ENCODE measurements around the gene TAS2R10.

The TAS2R10 gene

GRCh38 chr12:10801741-10802140 lies 24.4 kb downstream of the TAS2R10 start:
- no peak for TF ChIP-seq USF1 (IDR thresholded peaks at IDR 0.05)
- TF ChIP-seq TCF12 (IDR thresholded peaks at IDR 0.05; ENCODE audit: low read depth) = no peak
- TF ChIP-seq, protein P1, sequence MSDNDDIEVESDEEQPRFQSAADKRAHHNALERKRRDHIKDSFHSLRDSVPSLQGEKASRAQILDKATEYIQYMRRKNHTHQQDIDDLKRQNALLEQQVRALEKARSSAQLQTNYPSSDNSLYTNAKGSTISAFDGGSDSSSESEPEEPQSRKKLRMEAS (IDR thresholded peaks at IDR 0.05) = no peak
- TF ChIP-seq ZBTB7A (IDR thresholded peaks at IDR 0.05; ENCODE audit: low read depth) = no peak
- TF ChIP-seq EP300 (IDR thresholded peaks at IDR 0.05; ENCODE audit: borderline replicate concordance) = no peak
- no peak for TF ChIP-seq REST (IDR thresholded peaks at IDR 0.05; ENCODE audit: low read depth)
- TF ChIP-seq NFIC (IDR thresholded peaks at IDR 0.05) = no peak
- TF ChIP-seq TAF1 (IDR thresholded peaks at IDR 0.05; ENCODE audit: low read depth) = no peak
- TF ChIP-seq FOXM1 (IDR thresholded peaks at IDR 0.05; ENCODE audit: borderline replicate concordance, low read depth) = no peak
- no peak for TF ChIP-seq EGR1 (IDR thresholded peaks at IDR 0.05)

DNA sequence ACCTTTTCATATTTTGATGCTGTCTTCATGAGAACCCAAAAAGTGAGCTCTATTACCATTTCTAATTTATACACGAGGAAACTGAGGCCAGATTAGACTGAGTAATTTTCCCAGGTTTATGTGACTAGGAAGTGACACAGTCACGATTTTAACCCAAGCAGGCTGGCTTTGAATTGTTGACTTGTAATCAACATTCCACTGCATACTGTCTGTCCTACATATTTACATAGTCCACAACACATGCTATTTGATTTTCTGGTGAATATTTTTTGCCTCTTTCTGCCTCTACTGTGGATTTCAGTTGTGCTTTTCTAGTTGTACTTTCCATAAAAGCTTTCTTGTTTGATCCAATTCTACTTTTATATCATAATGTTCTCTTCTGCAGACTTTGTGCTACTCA lies 31.9 kb downstream of the TAS2R10 start:
- TF ChIP-seq EGR1 (IDR thresholded peaks at IDR 0.05) (no peak), CREB1 (IDR thresholded peaks at IDR 0.05; ENCODE audit: low read depth) (no peak), USF1 (IDR thresholded peaks at IDR 0.05) (no peak), RAD21 (IDR thresholded peaks at IDR 0.05; ENCODE audit: low read depth) (no peak), ZBTB7A (IDR thresholded peaks at IDR 0.05; ENCODE audit: low read depth) (no peak), REST (IDR thresholded peaks at IDR 0.05; ENCODE audit: low read depth) (no peak), TEAD4 (IDR thresholded peaks at IDR 0.05) (no peak)
- TF ChIP-seq, protein P1 (IDR thresholded peaks at IDR 0.05) = no peak

- TF ChIP-seq CEBPB (IDR thresholded peaks at IDR 0.05) (peak; percentile 54; the same call in 1 of the 2 replicates), TAF1 (IDR thresholded peaks at IDR 0.05; ENCODE audit: low read depth) (no peak)
Observed at GRCh38 chr12:10783252-10783651, 42.9 kb downstream of the TAS2R10 start.

DNA sequence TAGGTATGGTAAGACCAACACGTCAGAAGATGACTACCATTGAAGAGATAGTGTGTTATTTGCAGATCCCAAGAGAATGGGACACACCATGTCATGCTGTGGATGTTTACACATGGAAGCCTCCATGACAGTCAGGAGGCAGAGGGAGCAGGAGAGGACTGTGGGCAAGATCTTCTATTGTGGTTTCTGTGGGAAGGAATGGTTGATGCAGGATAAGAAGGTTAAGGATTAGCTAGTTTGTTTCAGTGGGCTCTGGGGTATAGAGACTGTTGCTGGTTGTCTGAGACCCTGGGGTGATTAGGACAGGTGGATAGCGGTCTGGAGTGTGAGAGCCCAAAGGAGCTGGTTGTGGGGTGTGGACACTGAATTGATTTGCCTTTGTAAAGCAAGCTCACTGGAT lies 47.1 kb downstream of the TAS2R10 start:
- no peak for TF ChIP-seq CEBPB (IDR thresholded peaks at IDR 0.05)
- no peak for TF ChIP-seq TAF1 (IDR thresholded peaks at IDR 0.05; ENCODE audit: low read depth)
- no peak for TF ChIP-seq TEAD4 (IDR thresholded peaks at IDR 0.05)
- TF ChIP-seq FOXM1 (IDR thresholded peaks at IDR 0.05; ENCODE audit: borderline replicate concordance, low read depth) = no peak
- no peak for TF ChIP-seq NFIC (IDR thresholded peaks at IDR 0.05)
- TF ChIP-seq YY1 (IDR thresholded peaks at IDR 0.05; ENCODE audit: low read depth) = no peak
- TF ChIP-seq, protein P1 (IDR thresholded peaks at IDR 0.05) = no peak
- no peak for TF ChIP-seq RAD21 (IDR thresholded peaks at IDR 0.05; ENCODE audit: low read depth)
- no peak for TF ChIP-seq TCF12 (IDR thresholded peaks at IDR 0.05; ENCODE audit: low read depth)
- TF ChIP-seq CREB1 (IDR thresholded peaks at IDR 0.05; ENCODE audit: low read depth) = no peak
- TF ChIP-seq ZBTB7A (IDR thresholded peaks at IDR 0.05; ENCODE audit: low read depth) = no peak
- TF ChIP-seq REST (IDR thresholded peaks at IDR 0.05; ENCODE audit: low read depth) = no peak
- TF ChIP-seq USF1 (IDR thresholded peaks at IDR 0.05) = no peak
- TF ChIP-seq EGR1 (IDR thresholded peaks at IDR 0.05) = no peak
- no peak for TF ChIP-seq EP300 (IDR thresholded peaks at IDR 0.05; ENCODE audit: borderline replicate concordance)

Measured in Ishikawa (cell line).